Astrocyte (in vitro differentiated cells and primary cell): ENCODE results near the gene MARCHF10.

Experiments used
- CTCF ChIP-seq: IDR thresholded peaks from 2 replicates; pipeline ENCODE4 v1.5.1; 2011; ENCODE audit warnings: low read depth, mild to moderate bottlenecking, inconsistent platforms, low read length, moderate library complexity; ENCODE audit not compliant: insufficient read depth
- EZH2 ChIP-seq: IDR thresholded peaks from 2 replicates; pipeline ENCODE4 v1.6.1; 2012; ENCODE audit warnings: mild to moderate bottlenecking, low read length, inconsistent platforms; ENCODE audit not compliant: insufficient read depth

GRCh38 chr17:62751060-62751691 is 56.9 kb downstream of the MARCHF10 start:
- TF ChIP-seq CTCF (no peak), EZH2 (no peak)
